Osteocyte (in vitro differentiated cells): ENCODE measurements around the gene CTNNBL1. TPM values are rescaled to one million over a fixed set of nuclear protein-coding genes. Genes with fewer than 3 reads are reported as not detected.

ENCODE experiments used
- DNase-seq: peaks from one replicate; pipeline ENCODE4 v3.0.0; 2021; ENCODE audit warnings: mixed read lengths; ENCODE audit not compliant: unreplicated experiment; ENCODE audit errors: extremely low spot score
- H3K27ac Mint-ChIP-seq: one replicate; pipeline ENCODE4 v1.8.0; 2021; ENCODE audit warnings: mild to moderate bottlenecking, mixed read lengths; ENCODE audit not compliant: unreplicated experiment
- H3K27me3 Mint-ChIP-seq: one replicate; pipeline ENCODE4 v1.8.0; 2021; ENCODE audit warnings: mixed read lengths; ENCODE audit not compliant: unreplicated experiment
- H3K36me3 Mint-ChIP-seq: one replicate; pipeline ENCODE4 v1.8.0; 2021; ENCODE audit warnings: mixed read lengths; ENCODE audit not compliant: unreplicated experiment
- H3K4me1 Mint-ChIP-seq: one replicate; pipeline ENCODE4 v1.8.0; 2021; ENCODE audit warnings: mixed read lengths; ENCODE audit not compliant: unreplicated experiment
- H3K4me3 Mint-ChIP-seq: one replicate; pipeline ENCODE4 v1.8.0; 2021; ENCODE audit warnings: mild to moderate bottlenecking, moderate library complexity, mixed read lengths; ENCODE audit not compliant: unreplicated experiment
- H3K9me3 Mint-ChIP-seq: one replicate; pipeline ENCODE4 v1.8.0; 2021; ENCODE audit warnings: mixed read lengths; ENCODE audit not compliant: unreplicated experiment
- CTCF ChIP-seq: fragments of 200-600 bp; sonication (generic); IDR thresholded peaks from 2 replicates; pipeline ENCODE4 v1.5.0; 2021; ENCODE audit warnings: antibody characterized with exemption, mild to moderate bottlenecking, moderate library complexity
- total RNA-seq: library from RNA; stranded (reverse); gene quantifications from 2 replicates; pipeline ENCODE4 v1.2.1, GENCODE V29; 2021

CTNNBL1 gene
- total RNA-seq, 1 donor from 2014 or later, result 43.4 TPM

GRCh38 chr20:37733416-37733815 is 39.6 kb downstream of the CTNNBL1 start:
- DNase-seq, result no peak
- Mint-ChIP-seq H3K4me1 (peaks cover 18% of the 10 kb centered on the region), H3K4me3 (no peak overlapping the region), H3K36me3 (peaks cover 33% of the 10 kb centered on the region), H3K27ac (no peak overlapping the region), H3K9me3 (no peaks in the 10 kb centered on the region), H3K27me3 (no peaks in the 10 kb centered on the region)
- TF ChIP-seq CTCF, result no peak

- H3K36me3 Mint-ChIP-seq, result peaks cover 37% of the 10 kb centered on the region
- H3K9me3 Mint-ChIP-seq, result no peaks in the 10 kb centered on the region
- no peaks in the 10 kb centered on the region for H3K27me3 Mint-ChIP-seq
- H3K27ac Mint-ChIP-seq, result no peak overlapping the region
- no peak for DNase-seq
- H3K4me3 Mint-ChIP-seq, result no peak overlapping the region
- H3K4me1 Mint-ChIP-seq, result peaks cover 18% of the 10 kb centered on the region
- no peak for TF ChIP-seq CTCF
Observed at GRCh38 chr20:37734228-37734985, 40.6 kb downstream of the CTNNBL1 start.

GRCh38 chr20:37735541-37735940 is 41.7 kb downstream of the CTNNBL1 start:
- peaks cover 16% of the 10 kb centered on the region for H3K4me1 Mint-ChIP-seq
- no peaks in the 10 kb centered on the region for H3K9me3 Mint-ChIP-seq
- TF ChIP-seq CTCF, result no peak
- peaks cover 44% of the 10 kb centered on the region for H3K36me3 Mint-ChIP-seq
- no peaks in the 10 kb centered on the region for H3K27me3 Mint-ChIP-seq
- H3K4me3 Mint-ChIP-seq, result no peak overlapping the region
- no peak overlapping the region for H3K27ac Mint-ChIP-seq
- DNase-seq, result no peak

GRCh38 chr20:37736132-37736531 is 42.3 kb downstream of the CTNNBL1 start:
- TF ChIP-seq CTCF, result no peak
- no peak overlapping the region for H3K27ac Mint-ChIP-seq
- no peak overlapping the region for H3K4me3 Mint-ChIP-seq
- no peaks in the 10 kb centered on the region for H3K9me3 Mint-ChIP-seq
- peaks cover 44% of the 10 kb centered on the region for H3K36me3 Mint-ChIP-seq
- H3K27me3 Mint-ChIP-seq, result no peaks in the 10 kb centered on the region
- peaks cover 22% of the 10 kb centered on the region for H3K4me1 Mint-ChIP-seq
- no peak for DNase-seq

DNA sequence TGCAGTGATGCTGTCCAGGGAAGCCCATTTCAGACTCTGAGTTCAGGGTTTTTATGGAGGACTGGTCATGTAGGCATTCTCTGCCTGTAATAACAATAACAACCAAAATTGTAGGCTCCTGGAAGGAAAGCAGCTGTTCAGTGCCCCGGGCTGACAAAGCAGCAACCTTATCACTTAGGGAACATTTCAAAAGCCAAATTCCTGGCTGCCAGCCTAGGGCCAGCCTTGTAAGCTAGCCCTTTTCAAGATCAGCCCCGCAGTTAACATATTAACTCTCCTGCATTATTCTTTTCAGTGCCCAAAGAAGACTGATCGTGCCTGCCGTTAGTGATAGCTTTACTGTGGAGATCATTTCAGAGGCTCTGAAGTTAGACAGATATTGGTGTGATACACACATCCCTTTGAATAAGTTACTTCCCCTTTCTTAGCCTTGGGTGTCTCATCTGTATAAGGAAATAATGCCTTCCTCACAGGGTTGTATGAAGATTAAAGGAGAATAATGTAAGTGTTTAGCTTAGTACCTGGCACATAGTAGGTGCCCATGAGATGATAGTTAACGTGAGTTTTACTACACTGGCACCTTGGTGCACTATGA is 44.1 kb downstream of the CTNNBL1 start:
- TF ChIP-seq CTCF, result no peak
- H3K36me3 Mint-ChIP-seq, result peaks cover 34% of the 10 kb centered on the region
- H3K9me3 Mint-ChIP-seq, result no peaks in the 10 kb centered on the region
- H3K4me1 Mint-ChIP-seq, result peaks cover 33% of the 10 kb centered on the region
- no peaks in the 10 kb centered on the region for H3K27me3 Mint-ChIP-seq
- DNase-seq, result no peak
- no peak overlapping the region for H3K4me3 Mint-ChIP-seq
- H3K27ac Mint-ChIP-seq, result no peak overlapping the region
